HG02798 (cell line): ENCODE results near the gene LRBA.
"Not testable (repeated sequence)": the region's sequence is repeated elsewhere in the genome, so short reads cannot be mapped to it uniquely, and the experiment has no call there.

Experiments used
- ATAC-seq: cut with Tn5 transposase; IDR thresholded peaks from one replicate; pipeline ENCODE4 v1.9.1; 2021; ENCODE audit warnings: mild to moderate bottlenecking; ENCODE audit not compliant: unreplicated experiment, poor library complexity

LRBA gene

DNA sequence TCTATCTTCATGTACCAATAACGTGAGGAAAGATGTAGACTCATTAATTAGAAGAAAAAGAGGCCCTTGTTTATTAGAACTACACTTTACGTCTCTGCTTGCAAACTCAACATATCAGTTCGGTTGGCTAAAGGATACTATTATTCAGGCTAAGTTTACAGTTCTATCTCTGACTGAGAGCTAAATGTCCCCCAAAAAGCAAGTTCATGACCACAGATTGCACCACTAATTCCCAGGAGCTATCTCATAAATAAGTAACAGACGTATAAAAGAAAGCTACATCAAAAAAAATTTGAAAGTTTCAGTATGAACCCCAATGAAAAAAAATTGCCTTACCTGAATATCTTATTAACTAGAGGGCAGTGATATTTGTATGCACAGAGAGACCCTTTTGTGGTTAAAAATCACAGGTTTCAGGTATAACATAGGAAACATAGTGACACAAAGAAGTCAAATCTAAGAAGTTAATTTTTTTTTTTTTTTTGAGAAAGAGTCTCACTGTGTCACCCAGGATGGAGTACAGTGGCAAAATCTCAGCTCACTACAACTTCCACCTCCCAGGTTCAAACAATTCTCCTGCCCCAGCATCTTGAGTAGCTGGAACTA, 304.2 kb downstream of the LRBA start:
- ATAC-seq: no peak

GRCh38 chr4:150708004-150708403, 307.1 kb downstream of the LRBA start:
- no peak for ATAC-seq

- ATAC-seq: no peak
Measured at GRCh38 chr4:150699599-150699998, 315.5 kb downstream of the LRBA start.

DNA sequence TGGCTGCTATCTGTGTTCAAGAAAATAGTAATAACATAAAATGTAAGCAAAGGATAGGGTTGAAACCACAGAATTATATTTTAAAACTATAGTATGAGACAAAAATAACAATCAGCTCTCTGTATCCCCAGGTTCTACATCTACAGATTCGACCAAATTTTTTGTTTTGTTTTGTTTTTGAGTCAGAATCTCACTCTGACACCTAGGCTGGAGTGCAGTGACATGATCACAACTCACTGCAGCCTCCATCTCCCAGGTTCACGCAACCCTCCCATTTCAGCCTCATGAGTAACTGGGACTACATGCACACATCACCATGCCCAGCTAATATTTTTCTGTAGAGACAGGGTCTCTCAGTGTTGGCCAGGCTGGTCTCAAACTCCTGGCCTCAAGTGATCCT, 319.9 kb downstream of the LRBA start:
- ATAC-seq: no peak

GRCh38 chr4:150694438-150694837, 320.6 kb downstream of the LRBA start:
- no peak for ATAC-seq

DNA sequence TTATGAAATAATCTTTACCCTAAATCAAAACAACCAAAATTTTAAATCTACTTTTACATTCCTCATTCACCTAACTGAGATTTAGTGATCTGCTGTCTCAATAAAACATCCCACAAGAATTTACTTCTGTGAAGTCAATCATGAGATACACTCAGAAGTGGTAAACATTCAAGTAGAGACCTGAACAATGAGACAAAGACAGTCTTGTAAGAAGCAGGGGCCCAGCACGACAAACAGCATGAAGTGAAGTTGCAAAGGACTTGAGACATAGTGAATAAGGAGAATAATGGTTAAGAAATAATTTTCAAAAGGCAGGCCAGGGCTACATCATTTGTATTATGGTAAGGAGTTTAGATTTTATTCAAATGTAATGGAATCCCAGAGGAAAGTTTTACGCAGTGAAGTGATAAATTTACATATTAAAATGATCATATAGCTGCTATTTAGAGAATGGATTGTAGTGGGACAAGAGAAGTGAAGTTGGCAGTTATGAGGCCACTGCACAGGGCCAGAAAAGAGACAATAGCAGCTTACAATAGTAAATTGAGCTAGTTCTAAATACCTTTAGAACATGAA, 331.2 kb downstream of the LRBA start:
- no peak for ATAC-seq

- ATAC-seq: no peak
Measured at GRCh38 chr4:150682126-150682525, 333.0 kb downstream of the LRBA start.

GRCh38 chr4:150681063-150681462, 334.0 kb downstream of the LRBA start:
- no peak for ATAC-seq

DNA sequence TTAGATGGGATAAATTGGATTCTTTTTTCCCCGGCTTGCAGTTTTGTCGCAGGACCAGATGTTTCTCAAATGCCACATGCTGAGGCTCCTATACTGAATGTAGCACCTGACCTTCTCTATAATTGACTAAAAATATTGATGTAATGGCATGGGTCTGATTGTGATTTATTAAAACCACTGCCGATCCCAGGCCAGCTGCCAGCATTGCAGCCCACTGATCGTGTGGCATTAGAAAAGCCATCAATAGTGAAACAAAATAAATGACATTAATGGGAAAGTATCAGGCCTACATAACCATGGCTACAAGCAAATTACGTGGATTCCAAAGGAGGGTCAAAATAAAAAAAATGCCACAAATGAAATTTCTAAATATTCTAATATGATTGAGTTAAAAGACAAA, 334.4 kb downstream of the LRBA start:
- ATAC-seq: no peak

GRCh38 chr4:150679765-150680343, 335.2 kb downstream of the LRBA start:
- no peak for ATAC-seq

DNA sequence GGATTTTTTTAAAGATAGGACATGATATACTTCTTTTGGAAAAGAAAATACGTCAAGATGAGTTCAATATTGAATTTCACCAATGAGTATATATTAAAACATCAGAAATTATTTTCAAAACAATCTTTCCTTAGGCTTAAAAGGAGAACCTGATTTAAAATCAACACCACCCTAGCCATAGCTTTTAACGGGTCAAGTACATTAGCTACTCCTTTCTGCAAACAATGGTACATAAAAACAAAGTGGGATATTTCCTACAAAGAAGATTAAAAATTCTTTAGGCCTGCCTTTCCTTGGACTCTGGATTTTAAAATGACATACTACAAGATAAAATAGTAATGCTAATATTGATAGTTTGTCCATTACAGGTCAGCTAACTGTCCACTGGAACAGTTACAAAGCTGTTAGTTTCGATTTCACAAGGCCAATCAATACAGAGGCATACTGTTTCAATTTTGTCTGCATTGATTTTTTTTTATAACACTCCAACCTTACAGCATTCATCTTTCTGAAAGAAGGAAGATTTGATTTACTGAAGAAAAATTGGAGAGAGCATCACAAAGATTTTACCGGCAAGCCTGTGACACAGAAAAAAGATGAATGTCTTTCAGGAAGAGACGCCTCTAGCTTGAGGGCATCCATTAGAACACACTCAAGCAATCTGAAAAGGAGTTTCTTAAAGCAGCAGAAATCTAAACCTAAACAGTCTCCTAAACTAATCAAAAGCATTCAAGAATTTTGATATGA, 335.9 kb downstream of the LRBA start:
- no peak for ATAC-seq

DNA sequence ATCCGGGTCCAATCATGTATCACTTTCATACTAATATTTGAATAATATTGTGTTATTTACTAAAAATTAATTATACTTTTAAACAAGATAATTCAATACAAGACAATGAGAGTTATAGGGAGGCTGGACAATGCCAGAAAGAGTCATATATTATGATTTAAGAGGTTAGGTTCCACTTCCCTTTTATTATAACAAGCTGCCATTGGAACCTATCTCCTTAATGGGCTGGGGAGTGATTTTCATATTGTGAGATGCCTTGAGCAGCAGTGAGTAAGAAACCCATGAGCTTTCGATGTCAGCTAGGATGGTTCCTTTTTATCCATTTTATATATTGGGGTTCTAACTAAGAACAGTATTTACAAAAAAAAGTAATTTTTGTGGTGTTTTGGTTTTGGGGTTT, 341.3 kb downstream of the LRBA start:
- no peak for ATAC-seq

GRCh38 chr4:150668824-150669223, 346.3 kb downstream of the LRBA start:
- no peak for ATAC-seq

- no peak for ATAC-seq
Measured at GRCh38 chr4:150664935-150665334, 350.1 kb downstream of the LRBA start.

- no peak for ATAC-seq
Measured at GRCh38 chr4:150662686-150663085, 352.4 kb downstream of the LRBA start.

- not testable (repeated sequence) for ATAC-seq
Measured at GRCh38 chr4:150661551-150661950, 353.5 kb downstream of the LRBA start.

GRCh38 chr4:150658258-150658657, 356.8 kb downstream of the LRBA start:
- ATAC-seq: not testable (repeated sequence)

- no peak for ATAC-seq
Measured at GRCh38 chr4:150656891-150657290, 358.2 kb downstream of the LRBA start.

- no peak for ATAC-seq
Measured at GRCh38 chr4:150650751-150651150, 364.3 kb downstream of the LRBA start.

- ATAC-seq: no peak
Measured at GRCh38 chr4:150648123-150648522, 367.0 kb downstream of the LRBA start.

GRCh38 chr4:150647008-150647407, 368.1 kb downstream of the LRBA start:
- no peak for ATAC-seq
